Esophagus muscularis mucosa (tissue), 4 donors: ENCODE data around the gene RTF1. TPM values are rescaled to one million over a fixed set of nuclear protein-coding genes. Genes with fewer than 3 reads are reported as not detected.

Source experiments
- DNase-seq: peaks from one replicate; pipeline ENCODE4 v3.0.0-alpha.2; 2017; ENCODE audit errors: extremely low spot score
- H3K27ac ChIP-seq, 4 donors: fragments of 200-600 bp; sonication (generic); replicated peaks in 1 of 4; 1 replicate in 3 of 4; 2 replicates in 1 of 4; pipeline ENCODE4 v1.5.1; 2016 to 2019; ENCODE audit warnings: mild to moderate bottlenecking in 1 of 4
- H3K27me3 ChIP-seq, 4 donors: fragments of 200-600 bp; sonication (generic); one replicate each; pipeline versions ENCODE4 v1.5.1 to v1.6.0; 2016 to 2019
- H3K36me3 ChIP-seq, 4 donors: fragments of 200-600 bp; sonication (generic); one replicate each; pipeline ENCODE4 v1.5.1; 2016 to 2019
- H3K4me1 ChIP-seq, 4 donors: fragments of 200-600 bp; sonication (generic); one replicate each; pipeline ENCODE4 v1.5.1; 2016 to 2019
- H3K4me3 ChIP-seq, 4 donors: fragments of 200-600 bp; sonication (generic); 1 replicate in 2 of 4; 2 replicates in 2 of 4; pipeline ENCODE4 v1.5.1; 2016 to 2019; ENCODE audit warnings: mild to moderate bottlenecking in 4 of 4, moderate library complexity in 1 of 4
- H3K9me3 ChIP-seq, 4 donors: fragments of 200-600 bp; sonication (generic); 1 replicate in 3 of 4; 2 replicates in 1 of 4; pipeline ENCODE4 v1.5.1; 2016 to 2019
- EP300 ChIP-seq: sonication (generic); formaldehyde crosslinking; IDR thresholded peaks from one replicate; pipeline ENCODE4 v1.6.1; 2017; ENCODE audit warnings: antibody characterized with exemption
- POLR2A ChIP-seq: fragments of 450-650 bp; IDR thresholded peaks from one replicate; pipeline ENCODE4 v1.6.1; 2017; ENCODE audit warnings: antibody characterized with exemption, moderate library complexity, mild to moderate bottlenecking, low read depth
- POLR2AphosphoS5 ChIP-seq, 2 donors: sonication (generic); formaldehyde crosslinking; IDR thresholded peaks; one replicate each; pipeline ENCODE4 v1.6.1; 2017; ENCODE audit warnings: antibody characterized with exemption in 2 of 2
- WGBS: methylation state at CpG from one replicate; pipeline ENCODE4 v1.1.5; 2018; 5-methylcytosine and 5-hydroxymethylcytosine counted together
- intact Hi-C: fragments of 100-400 bp; cut with DNase I; formaldehyde crosslinking; loops from one replicate; pipeline ENCODE4 v1.15.1; 2023
- total RNA-seq, 4 donors: library from RNA; depleted of rRNA; stranded (reverse); fragments of >200 nt; gene quantifications; one replicate each; pipeline versions ENCODE4 v1.1.0 to v1.2.1, GENCODE V29; 2016
- TF ChIP-seq, protein P1 (sequence below), 3 experiments: fragments of 200-600 bp in 2 of 3; fragments of 450-650 bp in 1 of 3; sonication (generic) in 2 of 3; IDR thresholded peaks; one replicate each; pipeline ENCODE4 v1.5.1; 2017 to 2019; ENCODE audit warnings: antibody characterized with exemption in 3 of 3, mild to moderate bottlenecking in 2 of 3, moderate library complexity in 1 of 3

The RTF1 gene
- total RNA-seq, 4 donors from 2014 or later, result 31.5 to 37.7 (median 35.9) TPM

DNA sequence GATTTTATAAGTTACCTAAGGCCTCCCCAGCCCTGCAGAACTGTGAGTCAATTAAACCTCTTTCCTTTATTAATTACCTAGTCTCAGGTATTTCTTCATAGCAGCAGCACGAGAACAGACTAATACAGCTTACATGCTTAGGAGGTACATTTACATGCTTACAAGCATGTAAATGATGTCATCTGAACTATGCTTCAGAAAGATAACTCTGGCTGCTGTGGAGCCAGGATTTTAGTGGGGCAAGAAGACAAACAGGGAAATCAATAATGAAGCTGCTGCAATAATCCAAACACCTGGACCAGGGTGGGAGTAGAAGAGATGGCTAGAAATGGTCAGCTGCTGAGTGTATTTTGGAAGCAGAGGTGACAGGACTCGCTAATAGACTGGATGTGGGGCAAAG lies 24.2 kb upstream of the RTF1 start:
- Histone ChIP-seq H3K4me3 (no peak overlapping the region), H3K27me3 (no peaks in the 10 kb centered on the region), H3K9me3 (no peaks in the 10 kb centered on the region), H3K4me1 (no peaks in the 10 kb centered on the region), H3K36me3 (peaks cover 16 to 93% (median 67%) of the 10 kb centered on the region in 4 donors), H3K27ac (no peak overlapping the region)
- intact Hi-C loops, result no loop called here
- 95% methylated on average over 2 of the region's 2 CpGs for whole genome bisulfite sequencing
- DNase-seq, result no peak
- TF ChIP-seq, protein P1, sequence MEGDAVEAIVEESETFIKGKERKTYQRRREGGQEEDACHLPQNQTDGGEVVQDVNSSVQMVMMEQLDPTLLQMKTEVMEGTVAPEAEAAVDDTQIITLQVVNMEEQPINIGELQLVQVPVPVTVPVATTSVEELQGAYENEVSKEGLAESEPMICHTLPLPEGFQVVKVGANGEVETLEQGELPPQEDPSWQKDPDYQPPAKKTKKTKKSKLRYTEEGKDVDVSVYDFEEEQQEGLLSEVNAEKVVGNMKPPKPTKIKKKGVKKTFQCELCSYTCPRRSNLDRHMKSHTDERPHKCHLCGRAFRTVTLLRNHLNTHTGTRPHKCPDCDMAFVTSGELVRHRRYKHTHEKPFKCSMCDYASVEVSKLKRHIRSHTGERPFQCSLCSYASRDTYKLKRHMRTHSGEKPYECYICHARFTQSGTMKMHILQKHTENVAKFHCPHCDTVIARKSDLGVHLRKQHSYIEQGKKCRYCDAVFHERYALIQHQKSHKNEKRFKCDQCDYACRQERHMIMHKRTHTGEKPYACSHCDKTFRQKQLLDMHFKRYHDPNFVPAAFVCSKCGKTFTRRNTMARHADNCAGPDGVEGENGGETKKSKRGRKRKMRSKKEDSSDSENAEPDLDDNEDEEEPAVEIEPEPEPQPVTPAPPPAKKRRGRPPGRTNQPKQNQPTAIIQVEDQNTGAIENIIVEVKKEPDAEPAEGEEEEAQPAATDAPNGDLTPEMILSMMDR (IDR thresholded peaks at IDR 0.05), result no peak
- TF ChIP-seq POLR2A (no peak), EP300 (no peak)

DNA sequence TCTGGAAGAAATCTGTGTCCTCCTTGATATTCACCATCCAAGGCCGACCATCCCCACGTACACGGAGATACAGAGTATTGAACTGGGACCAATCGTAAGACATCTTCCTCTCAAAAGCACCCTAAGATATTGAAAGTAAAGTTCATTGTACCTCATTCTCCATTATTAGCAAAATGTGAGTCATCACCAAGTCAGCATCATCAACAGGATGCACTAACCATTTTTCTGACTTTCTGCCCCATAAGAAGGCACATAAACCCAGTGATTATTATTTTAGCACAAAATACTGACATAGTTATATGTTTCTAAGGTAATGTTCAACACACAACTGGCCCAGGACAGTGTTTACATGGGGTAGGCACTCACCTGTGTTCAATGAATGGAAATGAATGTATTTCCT lies 22.0 kb upstream of the RTF1 start:
- TF ChIP-seq, protein P1 (IDR thresholded peaks at IDR 0.05), result no peak
- TF ChIP-seq POLR2AphosphoS5 (IDR thresholded peaks at IDR 0.05), result no peak
- no peak for TF ChIP-seq POLR2A
- no peak for TF ChIP-seq EP300
- H3K9me3 ChIP-seq, result no peaks in the 10 kb centered on the region
- no peaks in the 10 kb centered on the region for H3K27me3 ChIP-seq
- no peak overlapping the region for H3K4me3 ChIP-seq
- intact Hi-C loops, result no loop called here
- H3K36me3 ChIP-seq, result peaks cover 10 to 73% (median 56%) of the 10 kb centered on the region in 4 donors
- no peak for DNase-seq
- H3K4me1 ChIP-seq, result no peaks in the 10 kb centered on the region
- no peak overlapping the region for H3K27ac ChIP-seq
- 97% methylated on average over 4 of the region's 4 CpGs for WGBS

DNA sequence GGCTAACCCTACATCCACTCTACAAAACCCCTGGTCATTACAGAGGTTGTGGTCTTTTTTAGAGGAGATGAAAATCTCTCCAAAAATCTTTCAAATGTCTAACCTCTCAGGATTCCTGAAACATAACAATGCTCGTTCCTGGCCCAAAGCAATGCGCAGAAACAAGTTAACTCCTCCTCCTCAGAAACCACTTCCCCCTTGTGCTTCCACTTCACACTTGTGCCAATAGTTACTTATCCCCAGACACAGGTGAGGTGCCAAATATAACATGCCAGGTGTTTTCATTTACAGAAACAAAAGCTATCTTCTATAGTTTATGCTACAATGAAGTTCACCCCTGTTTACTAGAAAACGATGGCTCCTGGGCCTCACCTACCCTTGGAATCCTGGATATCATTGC lies 20.8 kb upstream of the RTF1 start:
- WGBS, result 85% methylated on average over 3 of the region's 3 CpGs
- no peaks in the 10 kb centered on the region for H3K27me3 ChIP-seq
- intact Hi-C loops, result no loop called here
- no peak for DNase-seq
- peaks cover 10 to 61% (median 48%) of the 10 kb centered on the region in 4 donors for H3K36me3 ChIP-seq
- H3K9me3 ChIP-seq, result no peaks in the 10 kb centered on the region
- H3K4me1 ChIP-seq, result peaks cover 0 to 4% (median 3%) of the 10 kb centered on the region in 4 donors
- H3K27ac ChIP-seq, result no peak overlapping the region
- H3K4me3 ChIP-seq, result no peak overlapping the region
- TF ChIP-seq POLR2A, result no peak
- no peak for TF ChIP-seq POLR2AphosphoS5 (IDR thresholded peaks at IDR 0.05)
- TF ChIP-seq, protein P1 (IDR thresholded peaks at IDR 0.05), result no peak
- no peak for TF ChIP-seq EP300

DNA sequence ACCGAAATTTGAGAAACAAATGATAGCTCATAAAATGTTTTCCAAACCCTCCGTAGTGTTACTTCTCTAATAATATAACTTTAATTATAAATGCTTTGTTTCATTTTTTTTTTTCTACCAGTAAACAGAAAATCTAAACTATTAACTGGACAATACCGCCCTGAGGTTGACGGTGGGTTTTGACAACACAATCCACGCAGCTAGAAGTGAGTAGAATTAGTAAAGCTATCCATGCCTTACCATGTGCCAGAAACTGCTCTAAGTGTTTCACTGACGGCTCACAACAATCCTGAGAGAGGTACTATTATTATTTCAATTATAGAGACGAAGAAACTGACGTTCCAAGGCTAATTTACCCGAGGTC lies 15.0 kb upstream of the RTF1 start:
- peaks cover 11 to 17% (median 15%) of the 10 kb centered on the region in 4 donors for H3K4me1 ChIP-seq
- H3K27me3 ChIP-seq, result no peaks in the 10 kb centered on the region
- peak overlapping the region; percentile 71 to 89 (median 80) for H3K4me3 ChIP-seq
- TF ChIP-seq, protein P1 (IDR thresholded peaks at IDR 0.05), result no peak
- TF ChIP-seq POLR2AphosphoS5 (IDR thresholded peaks at IDR 0.05) (no peak), POLR2A (no peak), EP300 (no peak)
- H3K36me3 ChIP-seq, result peaks cover 0 to 5% (median 4%) of the 10 kb centered on the region in 4 donors
- intact Hi-C loops, result no loop called here
- WGBS, result 9% methylated on average over 9 of the region's 9 CpGs
- no peak for DNase-seq
- peak overlapping the region; percentile 77 to 90 (median 82) for H3K27ac ChIP-seq
- no peaks in the 10 kb centered on the region for H3K9me3 ChIP-seq

DNA sequence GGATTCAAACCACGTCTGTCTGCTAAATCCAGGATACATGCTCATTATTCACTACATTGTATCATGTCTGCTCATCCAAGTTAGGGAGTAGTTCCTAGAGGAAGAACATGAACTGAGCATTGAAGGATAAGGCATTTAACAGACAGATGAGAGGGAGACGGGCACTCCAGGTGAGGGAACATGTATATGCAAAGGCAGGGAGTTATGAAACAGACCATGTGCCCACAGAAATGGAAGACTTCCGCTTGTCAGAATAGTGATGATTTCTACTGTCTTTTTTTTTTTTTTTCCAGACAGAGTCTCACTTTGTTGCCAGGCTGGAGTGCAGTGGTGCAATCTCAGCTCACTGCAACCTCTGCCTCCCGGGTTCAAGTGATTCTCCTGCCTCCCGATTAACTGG lies 9.6 kb upstream of the RTF1 start:
- Histone ChIP-seq H3K27me3 (no peaks in the 10 kb centered on the region), H3K27ac (no peak overlapping the region), H3K36me3 (no peaks in the 10 kb centered on the region), H3K4me1 (peaks cover 5 to 8% (median 6%) of the 10 kb centered on the region in 4 donors), H3K9me3 (no peaks in the 10 kb centered on the region), H3K4me3 (no peak overlapping the region)
- intact Hi-C loops, result no loop called here
- TF ChIP-seq EP300, result no peak
- 78% methylated on average over 5 of the region's 5 CpGs for WGBS
- no peak for DNase-seq
